Activated CD4-positive, alpha-beta T cell treated with anti-CD3 and anti-CD28 coated beads, Interleukin-2, amount 50 U/mL, for 4 hours (primary cell): ENCODE data around the gene SACM1L.

Source experiments
- DNase-seq, 2 experiments: peaks; one replicate each; pipeline ENCODE4 v3.0.0-alpha.2; 2020

The SACM1L gene

DNA sequence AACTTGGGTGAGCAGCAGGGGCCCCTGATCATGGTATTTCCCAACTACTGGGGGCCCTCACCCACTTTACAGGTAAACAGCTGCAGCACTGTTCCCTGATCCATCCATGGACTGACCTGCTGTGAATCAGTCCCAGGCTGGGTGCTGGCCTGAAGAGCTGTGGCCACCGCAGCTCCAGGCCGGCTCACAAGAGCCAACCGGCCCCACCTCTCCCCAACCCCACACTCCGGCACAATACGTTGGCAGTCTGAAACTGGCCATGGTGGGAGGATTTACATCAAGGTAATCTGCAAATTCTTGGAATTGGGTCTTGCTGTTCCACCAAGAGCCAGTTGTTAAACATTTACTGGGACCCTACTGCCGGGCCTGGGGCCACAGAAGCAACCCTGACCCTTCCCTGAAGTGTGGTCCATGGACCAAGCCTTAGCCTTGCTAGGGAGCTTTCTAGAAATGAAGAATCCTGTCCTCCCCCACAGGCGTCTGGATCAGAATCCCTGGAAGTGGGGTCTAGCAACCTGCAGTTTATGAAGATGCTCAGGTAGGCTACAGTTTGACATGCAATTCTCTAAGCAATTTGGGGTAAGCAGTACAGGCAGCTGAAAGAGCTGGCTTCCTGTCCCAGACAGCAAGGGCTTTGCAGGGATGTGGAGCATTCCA is 103.4 kb downstream of the SACM1L start:
- DNase-seq, result no peak

- DNase-seq, result no peak
Observed at GRCh38 chr3:45793482-45794176, 104.4 kb downstream of the SACM1L start.

GRCh38 chr3:45794177-45794560 is 105.0 kb downstream of the SACM1L start:
- DNase-seq, result no peak

DNA sequence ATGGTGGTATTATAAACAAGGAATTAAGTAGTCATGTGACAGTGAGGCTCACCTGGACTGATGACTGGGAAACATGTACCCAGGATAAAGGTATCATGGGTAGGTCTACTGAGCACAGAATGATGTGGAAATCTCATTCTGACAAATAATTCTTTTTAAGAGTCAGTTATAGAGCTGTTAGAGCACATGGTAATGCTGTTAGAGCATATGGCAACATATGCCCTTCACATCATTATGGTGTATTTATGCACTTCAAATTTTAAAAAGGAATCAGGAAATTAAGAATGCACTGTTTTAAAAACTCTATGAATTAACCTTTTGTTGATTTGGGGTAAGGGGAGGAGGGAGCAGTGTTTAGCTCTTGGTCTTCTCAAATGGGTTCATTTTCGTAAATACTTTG is 105.5 kb downstream of the SACM1L start:
- no peak for DNase-seq
